HFF-Myc (cell line): ENCODE results near the gene CHMP4A.

Source experiments
- DNase-seq: peaks from one replicate; pipeline ENCODE4 v3.0.0-alpha.2; 2011; ENCODE audit warnings: low read depth; ENCODE audit errors: extremely low read depth
- H3K4me3 ChIP-seq: replicated peaks from 2 replicates; pipeline ENCODE4 v1.5.1; 2011; ENCODE audit warnings: low read depth, mild to moderate bottlenecking, control low read depth, low read length
- CTCF ChIP-seq: IDR thresholded peaks from 2 replicates; pipeline ENCODE4 v1.5.1; 2012; ENCODE audit warnings: mild to moderate bottlenecking, low read depth, low read length, control low read depth; ENCODE audit errors: missing control alignments

The CHMP4A gene

GRCh38 chr14:24179961-24180796 lies 33.1 kb downstream of the CHMP4A start:
- TF ChIP-seq CTCF, result no peak
- H3K4me3 ChIP-seq, result no peak overlapping the region
- DNase-seq, result peak; percentile 42

- H3K4me3 ChIP-seq, result no peak overlapping the region
- no peak for DNase-seq
- no peak for TF ChIP-seq CTCF
These were observed 33.9 kb downstream of the CHMP4A start for GRCh38 chr14:24179294-24179960.

- H3K4me3 ChIP-seq, result no peak overlapping the region
- TF ChIP-seq CTCF, result no peak
- no peak for DNase-seq
These were observed 34.7 kb downstream of the CHMP4A start for GRCh38 chr14:24178399-24179178.

GRCh38 chr14:24177891-24178290 lies 35.4 kb downstream of the CHMP4A start:
- DNase-seq, result no peak
- TF ChIP-seq CTCF, result no peak
- H3K4me3 ChIP-seq, result no peak overlapping the region

- H3K4me3 ChIP-seq, result no peak overlapping the region
- no peak for DNase-seq
- TF ChIP-seq CTCF, result no peak
These were observed 36.1 kb downstream of the CHMP4A start for GRCh38 chr14:24177041-24177825.

- DNase-seq, result no peak
- no peak overlapping the region for H3K4me3 ChIP-seq
- TF ChIP-seq CTCF, result no peak
These were observed 36.7 kb downstream of the CHMP4A start for GRCh38 chr14:24176599-24176998.
